PC-3 (cell line): Measurements from ENCODE around the gene PDLIM4.

Experiments used
- EZH2phosphoT487 ChIP-seq: fragments of 300-600 bp; sonication (generic); IDR thresholded peaks from 2 replicates; pipeline ENCODE4 v1.6.1; 2018; ENCODE audit warnings: mild to moderate bottlenecking, antibody characterized with exemption, low read length, borderline replicate concordance
- TF ChIP-seq, protein P1 (sequence below): fragments of 300-600 bp; sonication (generic); conservative IDR thresholded peaks from 2 replicates; pipeline ENCODE4 v1.5.1; 2017; ENCODE audit warnings: antibody characterized with exemption, low read depth, mild to moderate bottlenecking, low read length

DNA sequence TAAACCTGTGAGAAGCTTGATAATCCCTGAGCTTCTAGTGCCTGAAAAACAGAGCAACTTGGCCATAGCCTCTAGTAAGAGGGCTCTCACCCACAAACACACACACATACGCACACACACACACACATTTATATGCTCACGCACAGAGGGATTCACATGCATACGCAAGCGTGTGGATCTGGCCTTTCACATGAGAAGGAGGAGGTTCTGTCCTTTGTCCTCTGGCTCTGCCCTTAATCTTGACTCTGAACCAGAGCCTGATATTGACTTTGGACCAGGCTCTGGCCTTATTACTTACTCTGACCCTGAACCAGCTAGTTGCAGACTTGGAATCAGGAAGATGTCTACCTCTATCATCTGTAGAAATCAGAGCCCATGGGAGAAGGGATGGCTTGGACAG lies 19.8 kb upstream of the PDLIM4 start:
- TF ChIP-seq, protein P1, sequence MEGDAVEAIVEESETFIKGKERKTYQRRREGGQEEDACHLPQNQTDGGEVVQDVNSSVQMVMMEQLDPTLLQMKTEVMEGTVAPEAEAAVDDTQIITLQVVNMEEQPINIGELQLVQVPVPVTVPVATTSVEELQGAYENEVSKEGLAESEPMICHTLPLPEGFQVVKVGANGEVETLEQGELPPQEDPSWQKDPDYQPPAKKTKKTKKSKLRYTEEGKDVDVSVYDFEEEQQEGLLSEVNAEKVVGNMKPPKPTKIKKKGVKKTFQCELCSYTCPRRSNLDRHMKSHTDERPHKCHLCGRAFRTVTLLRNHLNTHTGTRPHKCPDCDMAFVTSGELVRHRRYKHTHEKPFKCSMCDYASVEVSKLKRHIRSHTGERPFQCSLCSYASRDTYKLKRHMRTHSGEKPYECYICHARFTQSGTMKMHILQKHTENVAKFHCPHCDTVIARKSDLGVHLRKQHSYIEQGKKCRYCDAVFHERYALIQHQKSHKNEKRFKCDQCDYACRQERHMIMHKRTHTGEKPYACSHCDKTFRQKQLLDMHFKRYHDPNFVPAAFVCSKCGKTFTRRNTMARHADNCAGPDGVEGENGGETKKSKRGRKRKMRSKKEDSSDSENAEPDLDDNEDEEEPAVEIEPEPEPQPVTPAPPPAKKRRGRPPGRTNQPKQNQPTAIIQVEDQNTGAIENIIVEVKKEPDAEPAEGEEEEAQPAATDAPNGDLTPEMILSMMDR: no peak
- TF ChIP-seq EZH2phosphoT487: no peak
